Measurements from ENCODE around the gene PHF2.

- TF ChIP-seq CTCF (IDR thresholded peaks at IDR 0.05; ENCODE audit: control extremely low read depth in 1 of 3, insufficient read depth in 1 of 3, low read depth in 1 of 3, low read length in 3 of 3) (no peak), POLR2AphosphoS5 (IDR thresholded peaks at IDR 0.05; ENCODE audit: low read depth, low read length) (no peak), CHD1 (IDR thresholded peaks at IDR 0.05; ENCODE audit: low read depth, low read length) (no peak), POLR2A (IDR thresholded peaks at IDR 0.05; ENCODE audit: control extremely low read depth in 1 of 2, low read depth in 2 of 2, low read length in 2 of 2) (no peak), JUND (IDR thresholded peaks at IDR 0.05; ENCODE audit: low read length) (no peak), ZNF274 (IDR thresholded peaks at IDR 0.05; ENCODE audit: borderline replicate concordance, extremely low read depth, low read length) (no peak)
These were observed 15.4 kb upstream of the PHF2 start for GRCh38 chr9:93560991-93561390.

Data from H1 (cell line).